ENCODE results near the gene ADSL. TPM values are rescaled to one million over a fixed set of nuclear protein-coding genes. Genes with fewer than 3 reads are reported as not detected.

Gene ADSL
- total and polyA plus RNA-seq, 2 of the 8 experiments (the other 6 are each of a cell fraction or from before 2014, with no cell fraction given): 197 to 218 TPM

GRCh38 chr22:40342521-40342920, 3.8 kb upstream of the ADSL start:
- Histone ChIP-seq H3K4me3 (ENCODE audit: extremely low read depth in 1 of 4, insufficient read depth in 2 of 4, low read depth in 3 of 4, low read length in 4 of 4) (no peak overlapping the region), H4K91ac (replicated peaks; ENCODE audit: insufficient read length, low read length) (no peak overlapping the region), H3K79me1 (ENCODE audit: low read depth, low read length) (peaks cover 3% of the 10 kb centered on the region), H3K56ac (replicated peaks; ENCODE audit: insufficient read length, low read depth, low read length) (no peak overlapping the region), H3K23ac (ENCODE audit: insufficient read length) (no peak overlapping the region), H3K9me3 (ENCODE audit: insufficient read depth in 2 of 2, low read depth in 1 of 2, low read length in 1 of 2) (no peaks in the 10 kb centered on the region), H2BK15ac (ENCODE audit: low read length) (no peak overlapping the region), H4K20me1 (replicated peaks in 1 of 2; ENCODE audit: control insufficient read depth in 1 of 2, insufficient read depth in 2 of 2, low read length in 2 of 2) (no peaks in the 10 kb centered on the region), H3K9ac (replicated peaks in 1 of 4; ENCODE audit: extremely low read depth in 1 of 4, low read depth in 3 of 4, low read length in 3 of 4) (no peak overlapping the region), H3K36me3 (ENCODE audit: control insufficient read depth in 2 of 4, insufficient read depth in 4 of 4, low read length in 3 of 4) (no peaks in the 10 kb centered on the region), H3K23me2 (ENCODE audit: low read depth, low read length) (peaks cover 13% of the 10 kb centered on the region), H3K4ac (replicated peaks; ENCODE audit: insufficient read length, low read depth, low read length) (no peak overlapping the region), H2BK120ac (replicated peaks; ENCODE audit: low read depth, low read length) (no peak overlapping the region), H4K8ac (ENCODE audit: extremely low read depth, insufficient read depth, low read length) (no peak overlapping the region), H3K4me1 (replicated peaks in 1 of 4; ENCODE audit: control insufficient read depth in 3 of 4, insufficient read depth in 4 of 4, low read length in 3 of 4) (peaks cover 0 to 3% (median 0%) of the 10 kb centered on the region in 4 experiments; a peak in 3 of 7 replicates), H3K79me2 (ENCODE audit: control insufficient read depth in 1 of 2, insufficient read depth in 2 of 2, low read length in 2 of 2) (peaks cover under 1 to 9% of the 10 kb centered on the region in 2 experiments; a peak in 3 of 4 replicates), H3K4me2 (ENCODE audit: insufficient read depth in 1 of 2, low read depth in 2 of 2, low read length in 2 of 2) (no peak overlapping the region), H3K27me3 (replicated peaks in 1 of 4; ENCODE audit: control insufficient read depth in 3 of 4, extremely low read depth in 1 of 4, insufficient read depth in 3 of 4, low read length in 3 of 4) (no peaks in the 10 kb centered on the region; a peak in 1 of 7 replicates), H2AFZ (ENCODE audit: low read length) (no peak overlapping the region), H3K27ac (ENCODE audit: low read depth, low read length) (no peak overlapping the region), H2BK12ac (ENCODE audit: low read depth, low read length) (no peak overlapping the region), H2AK5ac (ENCODE audit: low read depth, low read length) (no peak overlapping the region), H2BK20ac (ENCODE audit: low read length) (no peak overlapping the region), H3K14ac (ENCODE audit: insufficient read length) (no peak overlapping the region), H2BK5ac (ENCODE audit: low read depth, low read length) (no peak overlapping the region), H3K18ac (ENCODE audit: extremely low read depth, low read length) (no peak overlapping the region), H4K5ac (ENCODE audit: insufficient read length, low read depth, low read length) (no peak overlapping the region)
- no peak for FAIRE-seq
- TF ChIP-seq ATF2 (IDR thresholded peaks at IDR 0.05; ENCODE audit: low read length): no peak
- TF ChIP-seq POLR2A (IDR thresholded peaks at IDR 0.05; ENCODE audit: control extremely low read depth in 1 of 2, low read depth in 2 of 2, low read length in 2 of 2): peak in 1 of 2 experiments; percentile 8; a peak in 1 of 3 replicates
- no peak for TF ChIP-seq GABPA (IDR thresholded peaks at IDR 0.05; ENCODE audit: borderline replicate concordance, insufficient read depth, low read length)
- no peak for DNase-seq (ENCODE audit: low read depth in 1 of 2, low spot score in 2 of 2)
- POLR2A ChIA-PET (ENCODE audit: partially characterized antibody): interaction anchor here (0.6 to 2.4 kb wide), 4 partner anchors 9 to 165 kb away, joined by 3 to 7 read pairs (median 4); partner anchors contain the start of gene TNRC6B
- WGBS, 2 experiments (ENCODE audit: extremely low coverage in 1 of 2, insufficient coverage in 1 of 2, insufficient read length in 1 of 2, insufficient replicate concordance in 2 of 2, low coverage in 1 of 2, low lambda C conversion rate in 2 of 2, missing lambda C conversion rate in 1 of 2): 87% methylated on average over 9 of the region's 9 CpGs; no CpG with 5 or more reads in 1 of the 2 experiments
- CTCF ChIA-PET (ENCODE audit: partially characterized antibody): interaction anchor here (1.1 kb wide), 1 partner anchor 580 kb away, joined by 3 read pairs; no protein-coding TSS in a partner anchor

All from H1 (cell line).